Measurements from ENCODE around the gene PRDM5.

PRDM5 gene

DNA sequence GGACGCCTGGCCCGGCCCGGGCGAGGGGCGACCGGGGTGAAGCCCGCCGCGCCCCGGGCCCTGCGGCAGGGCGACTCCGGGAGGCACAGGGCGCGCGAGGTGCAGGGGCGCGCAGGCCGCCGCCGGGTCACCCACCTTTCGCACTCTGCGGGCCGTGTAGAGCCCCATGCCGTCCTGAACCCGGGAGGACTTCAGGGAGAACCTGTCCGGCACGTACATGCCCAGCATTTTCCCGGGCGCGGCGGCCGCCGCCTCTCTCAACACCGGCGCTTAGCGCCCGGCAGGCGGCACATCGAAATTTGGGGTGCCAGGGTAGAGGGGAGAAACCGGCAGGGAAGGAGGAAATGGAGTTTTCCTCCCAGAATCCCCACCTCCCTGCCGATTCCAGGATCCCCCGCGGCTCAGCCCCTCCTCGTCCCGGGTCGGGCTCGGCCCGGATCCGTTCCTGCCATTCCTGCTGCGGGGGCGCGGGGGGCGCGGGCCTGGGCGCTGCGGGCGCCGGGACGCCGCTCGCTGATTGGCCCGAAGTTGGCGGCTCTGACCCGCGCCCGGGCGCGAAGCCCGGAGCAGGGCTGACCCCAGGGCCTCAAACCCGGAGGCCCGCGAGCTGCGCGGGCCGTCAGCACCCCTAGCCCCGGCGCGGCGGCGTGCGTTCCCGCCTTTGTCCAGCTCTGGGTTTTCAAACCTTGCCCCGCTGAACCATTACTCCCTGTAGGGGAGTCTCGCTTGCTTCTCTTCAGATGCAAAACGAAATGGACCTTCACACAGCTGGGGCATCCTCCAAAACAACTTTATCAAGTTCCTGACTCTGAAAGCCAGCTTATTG is at the start of gene PRDM5:
TSS of gene PRDM5 (minus strand) at position 346 of the 826 bp plus-strand sequence. CDS start at position 228, 118 bp downstream.
- no peak for DNase-seq

DNA sequence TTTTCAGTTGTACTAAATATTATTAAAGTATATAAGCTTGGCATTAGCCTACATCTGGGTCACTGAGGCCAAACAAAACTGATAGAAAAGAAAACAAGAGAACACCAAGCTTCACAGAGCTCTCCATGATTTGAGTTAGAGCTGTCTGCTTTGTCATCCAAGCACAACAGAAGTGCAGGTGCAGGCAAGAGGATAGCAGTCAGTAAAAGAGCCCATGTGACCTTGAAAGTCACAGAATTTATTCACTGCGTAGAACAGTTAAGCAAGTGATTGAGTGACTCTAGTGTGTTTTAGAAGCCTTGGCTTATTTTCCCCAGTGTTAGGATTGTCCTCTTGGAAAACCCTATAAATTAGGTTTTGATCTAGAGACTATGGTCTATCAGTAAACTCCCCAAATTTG is 49.4 kb upstream of the PRDM5 start:
- DNase-seq: no peak

DNA sequence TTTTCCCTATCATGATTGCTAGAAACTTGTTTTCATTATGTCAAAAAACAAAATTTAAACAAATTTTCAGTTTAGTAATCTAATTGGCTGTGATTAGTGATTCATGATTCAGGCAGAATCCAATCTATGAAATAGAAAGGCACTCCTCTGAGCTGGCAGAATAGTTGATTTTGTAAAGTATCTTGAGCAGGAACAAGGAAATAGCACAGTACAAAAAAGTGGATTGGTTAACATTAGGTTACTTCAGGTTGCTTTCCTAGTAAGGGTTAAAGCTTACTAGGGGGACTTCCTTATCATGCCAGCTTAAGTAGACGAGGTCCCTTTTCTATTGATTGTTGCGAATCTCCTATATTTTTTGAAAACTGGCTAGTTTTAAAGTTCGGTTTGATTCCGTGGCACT is 43.4 kb upstream of the PRDM5 start:
- no peak for DNase-seq

DNA sequence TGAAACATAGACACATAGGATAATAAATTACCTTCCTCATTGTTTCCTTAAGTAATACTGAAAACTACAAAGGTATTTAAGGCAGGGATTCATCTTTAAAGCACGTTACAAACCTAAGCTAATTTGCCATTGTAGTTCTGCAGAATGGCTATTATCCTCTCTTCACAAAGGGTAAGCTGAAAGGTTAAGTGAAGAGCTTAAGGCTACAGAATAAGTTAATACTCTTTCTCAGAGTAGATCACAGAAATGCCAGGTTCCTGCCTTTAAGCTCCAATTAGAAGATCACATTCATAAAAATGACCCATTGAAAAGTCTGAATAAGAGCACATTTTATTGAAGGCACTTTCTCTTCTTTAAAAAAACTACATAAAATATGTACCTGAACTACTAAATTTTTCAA is 42.1 kb upstream of the PRDM5 start:
- DNase-seq: no peak

DNA sequence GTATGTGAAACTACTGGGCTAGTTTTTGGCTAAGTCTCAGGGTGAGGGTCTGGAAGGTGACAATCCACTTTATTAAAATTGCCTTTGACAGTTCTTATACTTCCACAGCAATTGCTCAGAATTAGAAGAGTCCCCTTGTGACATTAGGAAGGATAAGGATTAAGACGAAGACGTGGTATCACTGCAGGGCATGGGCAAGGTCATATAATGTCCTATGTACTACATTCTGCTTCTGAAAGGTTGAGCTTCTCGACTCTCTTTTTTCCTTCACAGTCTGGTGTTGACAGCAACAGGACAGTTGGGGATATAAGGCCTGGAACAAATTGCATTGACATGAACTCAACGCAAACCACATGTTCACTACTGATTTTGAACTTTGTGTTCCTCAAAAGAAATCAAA is 40.9 kb upstream of the PRDM5 start:
- no peak for DNase-seq

DNA sequence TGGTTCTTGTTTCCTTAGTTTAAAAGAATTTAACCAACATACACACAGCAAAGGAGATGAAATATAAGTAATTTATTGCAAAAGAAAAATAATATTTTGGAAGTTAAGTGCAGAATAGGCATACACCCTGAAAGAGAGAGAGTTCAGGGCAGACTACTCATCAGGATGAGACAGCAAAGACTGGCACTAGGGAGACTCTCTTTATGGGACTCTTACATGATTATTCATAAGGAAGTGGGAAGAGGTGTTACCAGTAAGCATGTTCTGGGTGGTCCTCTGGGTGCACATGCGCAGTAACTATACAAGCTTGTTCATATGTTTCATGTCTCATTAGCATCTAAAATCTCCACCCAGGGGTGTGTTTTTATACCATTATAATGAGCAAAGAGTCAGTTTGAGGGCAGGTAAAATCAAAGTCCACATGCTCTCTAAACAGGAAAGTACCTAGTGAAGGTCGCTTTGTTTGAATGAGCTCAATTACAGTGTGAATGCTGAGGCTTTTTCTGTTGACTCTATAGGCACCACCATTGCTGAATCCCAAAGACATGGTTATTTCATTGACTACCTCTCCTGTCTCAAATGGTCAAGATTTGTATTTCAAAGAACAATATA is 38.2 kb upstream of the PRDM5 start:
- DNase-seq: no peak

DNA sequence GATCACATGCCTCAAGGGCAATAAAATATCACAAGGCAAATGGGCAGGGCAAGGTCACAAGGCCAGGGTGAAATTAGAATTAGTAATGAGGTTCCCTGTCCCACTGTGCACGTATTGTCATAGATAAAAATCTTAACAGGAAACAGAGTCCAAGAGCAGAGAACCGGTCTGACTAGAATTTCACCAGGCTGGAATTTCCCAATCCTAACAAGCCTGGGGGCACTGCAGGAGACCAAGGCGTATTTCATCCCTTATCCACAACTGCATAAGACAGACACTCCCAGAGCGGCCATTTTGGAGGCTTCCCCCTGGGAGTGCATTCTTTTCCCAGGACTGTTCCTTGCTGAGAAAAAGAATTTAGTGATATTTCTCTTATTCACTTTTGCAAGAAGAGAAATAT is 25.9 kb upstream of the PRDM5 start:
- no peak for DNase-seq

DNA sequence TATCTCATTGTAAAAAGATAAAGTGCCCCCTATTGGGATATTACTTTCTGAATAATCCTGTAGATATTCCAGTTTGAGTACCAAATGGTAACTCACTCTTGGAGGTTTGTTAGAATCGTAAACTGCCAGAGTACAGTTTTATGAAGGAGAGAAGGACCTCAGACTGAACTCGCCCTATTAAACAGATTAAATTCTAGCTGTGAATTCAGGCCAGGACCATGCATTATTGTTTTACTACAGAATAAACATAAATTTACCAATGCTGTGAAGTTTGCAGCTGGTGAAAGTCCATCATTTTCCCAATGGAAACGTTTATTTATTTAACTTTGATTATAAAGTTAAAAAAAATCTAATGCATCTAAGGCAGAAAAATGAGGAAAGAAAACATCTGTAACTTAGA is 20.2 kb upstream of the PRDM5 start:
- no peak for DNase-seq

DNA sequence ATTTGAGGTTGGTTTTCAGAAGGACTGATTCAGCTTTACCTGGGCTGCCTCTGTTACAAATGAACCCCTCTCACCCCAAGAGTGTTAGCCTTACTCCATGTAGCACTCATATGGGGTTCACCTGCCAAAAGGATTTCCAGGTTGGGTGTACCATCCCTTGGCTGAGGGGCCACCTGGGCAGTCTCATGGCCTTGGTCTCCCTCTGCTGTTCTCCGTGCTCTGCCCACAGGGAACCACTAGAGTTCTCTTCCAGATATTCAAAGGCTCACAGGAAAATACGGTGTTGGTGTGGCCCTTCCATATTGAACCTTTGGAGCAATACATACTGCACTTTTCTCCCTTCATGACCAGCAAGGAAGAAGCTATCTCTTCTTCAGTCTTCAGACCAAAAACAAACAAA is 18.0 kb upstream of the PRDM5 start:
- no peak for DNase-seq

DNA sequence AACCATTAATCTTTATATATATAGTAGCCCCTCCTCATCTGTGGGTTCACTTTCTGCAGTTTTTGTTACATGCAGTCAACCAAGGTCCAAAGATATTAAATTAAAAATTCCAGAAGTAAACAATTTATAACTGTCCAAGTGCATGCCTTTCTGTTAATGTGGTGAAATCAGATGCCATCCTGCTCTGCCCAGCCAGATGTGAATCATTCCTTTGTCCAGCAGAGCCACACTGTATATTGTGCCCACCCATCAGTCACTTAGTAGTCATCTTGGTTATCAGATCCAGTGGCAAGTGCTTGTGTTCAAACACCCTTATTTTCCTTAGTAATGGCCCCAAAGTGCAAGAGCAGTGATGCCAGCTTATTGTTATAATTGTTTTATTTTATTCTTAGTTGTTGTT is 17.2 kb upstream of the PRDM5 start:
- no peak for DNase-seq

DNA sequence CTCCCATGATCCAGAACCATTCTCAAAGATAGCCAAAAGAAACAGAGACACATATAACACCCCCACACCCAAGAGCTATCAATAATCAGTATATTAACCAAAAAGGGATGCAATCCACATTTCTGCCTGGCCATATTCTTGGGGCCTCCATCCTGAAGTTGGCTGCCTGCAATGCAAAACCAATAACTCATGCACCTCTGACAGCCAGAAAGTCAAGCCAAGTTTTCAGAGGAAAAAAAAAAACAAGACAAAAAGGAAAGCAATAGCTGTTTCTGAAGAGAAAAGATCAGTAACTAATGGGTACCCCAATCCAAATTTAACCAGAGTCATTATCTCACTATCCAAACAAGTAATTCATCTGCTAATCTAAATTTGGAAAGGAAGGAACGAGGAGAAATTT is 7.3 kb upstream of the PRDM5 start:
- DNase-seq: no peak

DNA sequence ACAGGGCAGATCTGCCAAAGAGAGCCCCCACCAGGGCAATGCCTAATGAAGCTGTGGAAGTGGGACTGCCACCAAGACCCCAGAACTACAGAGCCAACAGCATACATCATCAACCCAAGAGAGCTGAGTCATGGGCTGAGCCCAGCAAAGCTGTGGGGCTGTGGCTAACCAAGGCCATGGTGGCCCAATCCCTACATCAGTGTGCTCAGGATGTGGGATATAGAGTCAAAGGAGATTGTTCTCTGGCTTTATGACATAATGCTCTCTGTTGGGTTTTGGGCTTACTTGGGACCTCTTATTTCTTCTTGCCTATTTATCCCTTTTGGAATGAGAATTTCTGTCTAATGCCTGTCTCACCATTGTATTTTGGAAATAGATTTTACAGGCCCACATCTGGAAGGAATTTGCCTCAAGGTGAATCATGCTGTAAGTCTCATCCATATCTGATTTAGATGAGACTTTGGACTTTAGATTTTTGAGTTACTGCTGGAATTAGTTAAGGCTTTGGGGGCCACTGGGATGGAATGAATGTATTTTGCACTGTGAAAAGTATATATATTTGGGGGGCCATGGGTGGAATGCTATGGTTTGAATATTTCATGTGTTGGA is 5.4 kb upstream of the PRDM5 start:
- no peak for DNase-seq

DNA sequence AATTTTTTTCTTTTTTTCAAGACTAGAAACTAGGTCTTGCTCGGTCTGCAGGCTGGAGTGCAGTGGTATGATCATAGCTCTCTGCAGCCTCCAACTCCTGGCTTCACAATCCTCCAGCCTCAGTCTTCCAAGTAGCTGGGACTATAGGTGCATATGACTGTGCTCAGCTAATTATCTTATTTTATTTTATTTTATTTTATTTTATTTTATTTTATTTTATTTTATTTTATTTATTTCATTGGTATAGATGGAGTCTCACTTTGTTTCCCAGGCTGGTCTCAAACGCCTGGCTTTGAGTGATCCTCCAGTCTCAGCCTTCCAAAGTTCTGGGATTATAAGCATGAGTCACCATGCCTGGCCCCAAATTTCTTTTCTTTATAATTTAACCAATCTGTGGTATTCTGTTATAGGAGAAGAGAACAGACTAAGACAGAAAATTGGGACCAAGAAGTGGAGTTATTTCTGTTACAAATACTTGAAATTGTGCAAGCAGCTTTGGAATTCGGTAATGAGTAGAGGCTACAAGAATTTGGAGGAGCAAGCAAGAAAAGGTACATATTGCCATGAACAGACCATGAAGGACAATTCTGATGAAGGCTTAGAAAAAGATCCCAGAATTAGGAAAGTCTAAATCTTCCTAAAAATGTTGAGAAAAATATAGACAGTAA is 4.0 kb upstream of the PRDM5 start:
- no peak for DNase-seq

DNA sequence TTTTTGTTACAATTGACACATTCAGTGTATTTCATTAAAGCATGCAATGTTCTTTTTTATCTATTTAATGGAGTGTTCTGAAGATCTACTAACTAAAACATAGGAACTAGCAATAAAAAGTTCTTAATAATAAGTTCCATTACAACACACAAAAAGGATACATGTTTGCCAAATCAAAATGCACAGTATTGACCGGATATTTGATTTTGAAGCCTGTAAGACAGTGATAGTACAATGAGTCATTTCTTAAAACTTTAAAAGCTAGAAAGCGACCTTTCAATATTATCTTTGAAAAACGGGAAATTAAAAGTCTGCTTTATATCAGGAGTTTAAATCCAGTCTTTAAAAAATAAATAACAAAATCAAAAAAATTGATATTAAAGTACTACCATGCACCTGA is 2.4 kb upstream of the PRDM5 start:
- DNase-seq: no peak

DNA sequence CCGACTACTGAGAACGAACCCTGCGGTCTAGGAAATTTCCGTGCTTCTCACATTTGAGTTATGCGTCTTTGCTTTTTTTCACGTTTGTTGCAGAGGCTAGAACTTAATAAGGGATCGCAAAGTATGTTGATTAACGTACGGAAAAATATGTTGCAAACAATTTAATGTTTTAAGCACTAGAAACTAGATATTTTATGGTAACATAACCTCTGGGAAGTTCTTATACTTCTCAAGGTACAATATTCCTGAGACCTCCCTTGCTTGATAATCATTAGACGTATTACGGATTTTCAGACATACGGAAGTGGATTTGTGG is 639 bp upstream of the PRDM5 start:
- DNase-seq: no peak

DNA sequence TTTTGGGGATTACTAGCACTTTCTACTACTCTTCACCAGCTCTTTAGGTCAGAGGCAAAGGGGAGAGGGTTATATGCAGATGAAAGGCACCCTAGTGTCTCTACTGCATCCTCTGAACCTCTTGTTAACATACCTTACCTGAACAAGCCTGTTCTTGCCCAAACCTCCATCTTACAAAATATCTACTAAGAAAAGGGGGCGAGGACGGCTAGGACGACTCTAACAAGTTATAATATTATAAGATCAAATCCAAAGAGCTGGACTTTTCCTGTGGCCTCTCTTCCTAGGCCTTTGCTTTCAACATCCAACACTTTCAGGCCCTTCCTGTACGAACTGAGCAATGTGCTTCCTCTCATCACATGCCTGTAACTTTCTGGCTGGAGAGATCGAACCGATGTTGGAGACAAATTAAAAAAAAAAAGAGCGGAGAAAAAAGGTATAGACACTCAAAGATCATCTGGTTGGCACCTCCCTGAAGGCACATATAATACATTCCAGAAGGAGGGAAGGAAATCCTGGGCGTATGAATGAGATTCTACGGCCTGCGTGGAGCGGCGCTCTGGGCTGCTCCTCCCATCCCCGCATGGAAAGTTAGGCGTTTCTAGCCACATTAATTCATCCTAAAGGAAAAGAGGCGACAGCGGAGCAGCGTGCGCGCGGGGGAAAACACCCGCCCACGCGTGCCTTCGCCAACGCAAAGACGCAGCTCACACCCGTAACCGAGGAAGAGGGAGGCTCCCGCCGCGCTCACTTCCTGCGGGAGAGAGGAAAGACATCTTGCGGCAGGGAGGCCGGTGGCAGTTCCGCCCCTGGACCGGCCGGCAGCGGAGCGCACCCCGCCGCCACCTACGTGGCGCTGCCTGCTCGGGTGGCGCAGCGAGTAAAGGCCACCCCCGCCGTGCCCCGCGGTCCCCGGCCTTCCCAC is 808 bp downstream of the PRDM5 start:
- no peak for DNase-seq

DNA sequence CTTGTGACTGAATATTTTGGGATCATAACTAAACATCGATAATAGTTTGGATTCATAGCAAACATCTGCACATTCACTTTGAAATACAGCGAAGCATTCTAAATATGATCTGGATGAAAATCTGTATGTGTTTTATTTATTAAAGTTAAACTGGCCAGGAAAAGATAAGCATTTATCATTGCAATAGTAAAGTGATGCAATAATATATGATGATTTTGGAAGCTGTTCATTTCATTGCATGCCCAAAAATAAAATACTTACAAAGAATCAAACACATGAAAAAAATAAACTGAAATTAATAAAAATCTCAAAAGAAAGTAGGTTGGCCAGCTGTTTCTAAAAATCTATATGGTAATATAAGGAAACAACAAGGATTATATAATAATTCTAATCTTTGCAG is 1.9 kb downstream of the PRDM5 start:
- no peak for DNase-seq

DNA sequence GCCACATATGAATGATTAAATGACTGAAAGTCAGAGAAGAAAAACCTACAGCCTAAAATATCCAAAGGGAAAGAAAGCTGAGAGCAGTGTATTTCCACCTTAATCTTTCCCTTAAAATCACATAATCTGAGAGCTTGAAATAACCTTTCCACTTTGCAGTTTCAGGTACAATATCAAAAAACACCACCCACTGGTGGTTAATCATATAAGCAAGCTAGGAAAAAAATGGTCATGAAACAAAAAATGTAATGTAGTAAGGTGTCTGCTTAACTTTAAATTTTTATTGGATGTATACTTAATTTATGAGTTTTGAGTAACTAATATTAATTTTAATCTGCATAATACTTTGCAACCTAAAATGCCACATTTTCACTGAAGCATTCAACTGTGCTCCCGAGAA is 3.2 kb downstream of the PRDM5 start:
- no peak for DNase-seq

DNA sequence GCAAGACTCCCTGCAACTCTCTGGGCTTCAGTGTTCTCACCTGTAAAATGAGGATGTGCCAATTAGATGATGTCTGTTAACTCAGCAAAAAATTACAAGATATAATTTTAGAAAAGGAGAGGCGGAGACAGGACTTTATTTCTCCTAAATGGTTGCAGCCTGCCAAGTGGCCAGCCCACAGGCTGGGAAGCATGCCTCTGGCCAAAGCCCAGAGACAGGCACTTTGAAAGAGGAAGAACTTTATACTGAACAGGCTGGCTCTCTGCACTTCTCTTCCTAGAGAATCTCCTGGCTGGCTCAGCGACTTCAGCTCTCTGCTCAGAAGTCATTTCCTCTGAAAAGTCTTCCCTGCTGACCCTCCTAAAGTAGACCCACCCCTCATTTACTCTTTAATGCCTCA is 3.7 kb downstream of the PRDM5 start:
- no peak for DNase-seq

DNA sequence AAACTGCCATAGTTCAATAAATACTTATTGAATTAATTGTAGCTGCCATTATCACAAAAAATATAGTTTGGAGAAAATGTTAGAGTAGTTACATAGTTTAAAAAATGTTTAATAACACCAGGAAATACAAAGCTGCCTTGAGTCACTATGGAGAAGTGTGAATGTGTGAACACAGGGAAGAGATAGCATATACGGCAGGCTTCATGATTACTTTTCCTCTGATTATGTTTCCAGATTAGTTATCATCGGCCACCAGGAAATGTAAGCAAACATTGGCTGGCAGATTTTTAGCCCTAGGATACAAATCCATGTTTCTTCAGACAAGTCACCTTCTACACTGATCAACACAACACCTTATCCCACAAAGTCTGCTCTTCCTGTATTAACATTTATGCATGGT is 4.4 kb downstream of the PRDM5 start:
- no peak for DNase-seq

DNA sequence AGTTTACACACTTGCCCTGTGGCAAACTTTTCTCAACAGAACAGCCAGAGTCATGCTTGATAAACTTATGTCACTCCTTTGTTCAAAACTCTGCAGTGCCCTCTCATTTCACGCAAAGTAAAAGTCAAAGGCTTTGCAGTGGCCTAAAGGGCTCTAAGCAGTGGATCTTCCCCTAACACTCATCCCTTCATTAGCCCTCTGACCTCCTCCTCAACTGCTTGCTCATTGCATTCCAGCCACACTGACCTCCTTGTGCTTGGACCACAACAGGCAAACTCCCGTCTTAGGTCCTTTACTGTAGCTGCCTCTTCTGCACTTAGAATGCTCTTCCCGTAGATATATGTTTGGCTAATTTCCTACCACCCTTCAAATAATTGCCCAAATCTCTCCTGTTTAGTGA is 5.6 kb downstream of the PRDM5 start:
- no peak for DNase-seq

DNA sequence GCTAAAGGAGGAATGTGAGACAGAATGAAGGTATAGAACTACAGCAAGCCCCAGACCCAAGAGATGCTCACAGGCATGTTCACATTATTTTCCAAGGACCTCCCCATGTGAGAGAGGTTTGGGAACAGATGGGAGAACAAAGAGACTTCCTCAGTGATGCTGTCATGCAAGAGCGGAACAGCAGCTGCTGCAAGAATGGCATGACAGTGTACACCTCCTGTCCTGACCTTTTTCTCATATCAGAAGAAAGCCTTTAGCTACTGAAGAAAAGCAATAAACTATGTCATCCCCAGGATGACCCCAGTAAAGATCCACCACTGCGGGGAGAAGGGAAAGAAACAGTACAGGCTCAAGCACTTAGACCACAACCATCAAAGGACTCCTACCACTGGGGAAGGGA is 7.2 kb downstream of the PRDM5 start:
- DNase-seq: no peak

DNA sequence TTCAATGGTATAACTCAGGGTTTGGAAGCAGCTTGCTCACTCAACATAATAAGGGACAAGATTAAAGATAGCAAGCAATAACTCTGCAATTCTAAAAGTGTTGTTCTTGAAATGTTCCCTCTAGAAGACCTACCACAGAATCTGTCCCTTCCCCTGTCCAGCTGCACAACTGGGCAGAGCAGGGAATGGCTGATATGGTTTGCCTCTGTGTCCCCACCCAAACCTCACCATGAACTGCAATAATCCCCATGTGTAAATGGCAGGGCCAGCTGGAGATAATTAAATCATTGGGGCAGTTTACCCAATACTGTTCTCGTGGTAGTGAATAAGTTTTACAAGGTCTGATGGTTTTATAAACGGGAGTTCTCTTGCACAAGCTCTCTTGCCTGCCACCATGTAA is 19.1 kb downstream of the PRDM5 start:
- no peak for DNase-seq

Measured in DMS79 (cell line).